Measurements from ENCODE around the gene PRLR. TPM values are rescaled to one million over a fixed set of nuclear protein-coding genes. Genes with fewer than 3 reads are reported as not detected.

PRLR gene
- total and polyA plus RNA-seq, 9 of the 15 experiments (the other 6 are each of a cell fraction or from before 2014, with no cell fraction given), result 0.02 TPM; not detected in 8

DNA sequence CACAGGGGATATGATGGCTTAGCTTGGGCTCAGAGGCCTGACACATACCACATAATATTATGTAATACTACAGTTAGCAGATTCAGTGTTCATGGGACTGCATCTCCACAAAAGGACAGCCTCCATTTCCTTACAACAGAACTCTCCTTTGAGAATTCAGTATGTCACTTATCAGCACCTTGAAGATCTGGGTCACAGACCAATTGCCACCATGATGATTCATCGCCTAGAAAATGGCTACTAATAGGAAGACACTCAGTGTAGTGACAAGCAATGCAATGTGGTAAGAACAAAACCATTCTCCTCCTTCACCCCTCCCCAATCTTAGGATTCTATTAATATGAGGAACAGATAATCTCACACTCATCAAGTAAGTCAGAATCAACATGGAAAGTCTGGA lies 38.7 kb upstream of the PRLR start (continued):
- TF ChIP-seq MYBL2 (IDR thresholded peaks at IDR 0.05; ENCODE audit: low read depth), result no peak
- TF ChIP-seq MYBL2 (CRISPR knock-in tag; IDR thresholded peaks at IDR 0.05; ENCODE audit: borderline replicate concordance), result no peak

DNA sequence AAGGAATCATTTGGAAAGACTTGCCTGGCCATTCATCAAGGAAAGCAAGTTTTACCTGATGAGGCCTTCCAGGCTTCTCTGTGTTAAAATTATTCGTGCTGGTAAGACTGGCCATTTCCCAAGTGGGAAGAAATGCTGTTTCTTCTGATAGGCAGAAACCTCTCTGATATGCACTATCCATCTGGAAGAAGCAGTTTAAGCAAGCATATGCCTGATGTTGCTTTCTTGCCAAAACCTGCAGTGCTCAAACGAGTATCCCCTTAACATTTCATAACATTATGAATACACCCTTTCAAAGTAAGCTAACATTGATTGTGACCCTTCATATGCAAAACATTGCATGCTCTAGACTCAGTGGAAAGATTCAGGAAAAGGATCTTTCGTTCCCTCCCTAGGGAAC lies 36.0 kb upstream of the PRLR start:
- in situ Hi-C loops (cut with MboI) (no loop called here), intact Hi-C loops (cut with micrococcal nuclease) (no loop called here)
- no peak for FAIRE-seq
- ChIA-PET POLR2A (interaction anchor here (0.6 kb wide), 1 partner anchor 21 kb away, joined by 3 read pairs; no protein-coding TSS in a partner anchor), CTCF (ENCODE audit: low intra/inter-chr PET ratio) (no interaction called here)
- no peak overlapping the region for H3K4me2 ChIP-seq (ENCODE audit: insufficient read depth, low read length)
- no peak overlapping the region for H3K4me3 ChIP-seq
- H3K27ac ChIP-seq (ENCODE audit: extremely low read depth, low read depth, low read length), result no peak overlapping the region
- no peaks in the 10 kb centered on the region for H3K36me3 ChIP-seq (ENCODE audit: control insufficient read depth, insufficient read depth, low read length)
- WGBS (ENCODE audit: insufficient coverage, low coverage, missing lambda C conversion rate), result 0% methylated on average over 3 of the region's 3 CpGs
- no peaks in the 10 kb centered on the region for H4K20me1 ChIP-seq (replicated peaks; ENCODE audit: control insufficient read depth, insufficient read depth, low read length)
- H3K27me3 ChIP-seq (ENCODE audit: control insufficient read depth in 2 of 2, insufficient read depth in 2 of 2, low read length in 2 of 2), result no peaks in the 10 kb centered on the region
- no peaks in the 10 kb centered on the region for H3K9me3 ChIP-seq (replicated peaks; ENCODE audit: control insufficient read depth, insufficient read depth, low read depth, low read length)
- H2AFZ ChIP-seq (ENCODE audit: low read depth, low read length), result no peak overlapping the region
- H3K4me1 ChIP-seq (replicated peaks in 1 of 2; ENCODE audit: control insufficient read depth in 2 of 2, insufficient read depth in 2 of 2, low read length in 2 of 2), result no peaks in the 10 kb centered on the region
- TF ChIP-seq CHCHD3 (CRISPR knock-in tag; IDR thresholded peaks at IDR 0.05), result no peak
- no peak for TF ChIP-seq ZNF282 (CRISPR knock-in tag; IDR thresholded peaks at IDR 0.05)
- TF ChIP-seq, protein P1, sequence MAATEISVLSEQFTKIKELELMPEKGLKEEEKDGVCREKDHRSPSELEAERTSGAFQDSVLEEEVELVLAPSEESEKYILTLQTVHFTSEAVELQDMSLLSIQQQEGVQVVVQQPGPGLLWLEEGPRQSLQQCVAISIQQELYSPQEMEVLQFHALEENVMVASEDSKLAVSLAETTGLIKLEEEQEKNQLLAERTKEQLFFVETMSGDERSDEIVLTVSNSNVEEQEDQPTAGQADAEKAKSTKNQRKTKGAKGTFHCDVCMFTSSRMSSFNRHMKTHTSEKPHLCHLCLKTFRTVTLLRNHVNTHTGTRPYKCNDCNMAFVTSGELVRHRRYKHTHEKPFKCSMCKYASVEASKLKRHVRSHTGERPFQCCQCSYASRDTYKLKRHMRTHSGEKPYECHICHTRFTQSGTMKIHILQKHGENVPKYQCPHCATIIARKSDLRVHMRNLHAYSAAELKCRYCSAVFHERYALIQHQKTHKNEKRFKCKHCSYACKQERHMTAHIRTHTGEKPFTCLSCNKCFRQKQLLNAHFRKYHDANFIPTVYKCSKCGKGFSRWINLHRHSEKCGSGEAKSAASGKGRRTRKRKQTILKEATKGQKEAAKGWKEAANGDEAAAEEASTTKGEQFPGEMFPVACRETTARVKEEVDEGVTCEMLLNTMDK (IDR thresholded peaks at IDR 0.05; ENCODE audit: borderline replicate concordance, insufficient read depth, low read depth, low read length, poor library complexity, severe bottlenecking), result no peak
- TF ChIP-seq XRCC3 (IDR thresholded peaks at IDR 0.05), result no peak
- no peak for TF ChIP-seq HIVEP1 (CRISPR knock-in tag; IDR thresholded peaks at IDR 0.05)
- TF ChIP-seq PHB (CRISPR knock-in tag; IDR thresholded peaks at IDR 0.05), result no peak
- no peak for DNase-seq (ENCODE audit: extremely low read depth in 1 of 4, low spot score in 3 of 4)
- no peak for ATAC-seq
- H3K9me1 ChIP-seq (ENCODE audit: control insufficient read depth, insufficient read depth, low read length), result no peaks in the 10 kb centered on the region
- no TSS peak for BruUV-seq (replicated peaks)
- H3K79me2 ChIP-seq (ENCODE audit: control insufficient read depth, insufficient read depth, low read length), result no peaks in the 10 kb centered on the region
- H3K9ac ChIP-seq (ENCODE audit: insufficient read depth in 1 of 2, low read depth in 2 of 2, low read length in 2 of 2), result no peak overlapping the region

All from K562 (cell line).